OCI-LY7 (cell line): ENCODE measurements around the gene GIPR.

Experiments used
- CTCF ChIP-seq: fragments of 200-600 bp; sonication (generic); conservative IDR thresholded peaks from 2 replicates; pipeline ENCODE4 v1.5.1; 2014; ENCODE audit warnings: mild to moderate bottlenecking, antibody characterized with exemption, low read length, moderate library complexity, mixed read lengths
- EZH2phosphoT487 ChIP-seq: fragments of 200-600 bp; sonication (generic); IDR thresholded peaks from 2 replicates; pipeline ENCODE4 v1.6.1; 2018; ENCODE audit warnings: low read depth, borderline replicate concordance, mild to moderate bottlenecking, mixed run types, antibody characterized with exemption, low read length, moderate library complexity, mixed read lengths

- TF ChIP-seq CTCF: no peak
- TF ChIP-seq EZH2phosphoT487: no peak
Observed at GRCh38 chr19:45668342-45668871, 386 bp downstream of the GIPR start.
